Transverse colon (tissue), 4 donors: ENCODE measurements around the gene ZNF287. TPM values are rescaled to one million over a fixed set of nuclear protein-coding genes. Genes with fewer than 3 reads are reported as not detected.

Experiments
- DNase-seq: peaks from one replicate; pipeline ENCODE4 v3.0.0-alpha.2; 2019
- H3K27ac ChIP-seq, 4 donors: fragments of 200-600 bp; sonication (generic); 2 replicates each; pipeline ENCODE4 v1.5.1; 2016 to 2018; ENCODE audit warnings: inconsistent platforms in 4 of 4
- H3K27me3 ChIP-seq: fragments of 200-600 bp; sonication (generic); 2 replicates; pipeline ENCODE4 v1.5.1; 2017; ENCODE audit warnings: inconsistent platforms
- H3K36me3 ChIP-seq, 4 donors: fragments of 200-600 bp; sonication (generic); 2 replicates each; pipeline ENCODE4 v1.5.1; 2017 to 2019; ENCODE audit warnings: inconsistent platforms in 4 of 4
- H3K4me1 ChIP-seq, 4 donors: fragments of 200-600 bp; sonication (generic); 2 replicates each; pipeline ENCODE4 v1.5.1; 2017 to 2020; ENCODE audit warnings: inconsistent platforms in 4 of 4
- H3K4me3 ChIP-seq, 4 donors: fragments of 200-600 bp; sonication (generic); 1 replicate in 1 of 4; 2 replicates in 3 of 4; pipeline versions ENCODE4 v1.5.1 to v1.6.1; 2017 to 2019; ENCODE audit warnings: inconsistent platforms in 4 of 4
- H3K9me3 ChIP-seq, 2 donors: fragments of 200-600 bp; sonication (generic); 2 replicates each; pipeline ENCODE4 v1.5.1; 2017 to 2019; ENCODE audit warnings: inconsistent platforms in 2 of 2
- CTCF ChIP-seq, 5 experiments: fragments of 200-600 bp in 3 of 5; fragments of 450-650 bp in 2 of 5; sonication (generic) in 3 of 5; IDR thresholded peaks; 1 replicate in 2 of 5; 2 replicates in 3 of 5; pipeline ENCODE4 v1.5.1; 2016 to 2017; ENCODE audit warnings: antibody characterized with exemption in 5 of 5, inconsistent platforms in 3 of 5, mild to moderate bottlenecking in 2 of 5, moderate library complexity in 1 of 5
- EP300 ChIP-seq: sonication (generic); formaldehyde crosslinking; IDR thresholded peaks from one replicate; pipeline ENCODE4 v1.6.1; 2017; ENCODE audit warnings: antibody characterized with exemption, low read depth
- POLR2A ChIP-seq: fragments of 450-650 bp; IDR thresholded peaks from one replicate; pipeline ENCODE4 v1.6.1; 2016; ENCODE audit warnings: antibody characterized with exemption, mild to moderate bottlenecking, moderate library complexity
- POLR2AphosphoS5 ChIP-seq, 3 donors: sonication (generic); formaldehyde crosslinking; IDR thresholded peaks; one replicate each; pipeline ENCODE4 v1.6.1; 2016; ENCODE audit warnings: antibody characterized with exemption in 3 of 3
- WGBS, 2 donors: methylation state at CpG; one replicate each; pipeline ENCODE4 v1.1.5; 2018; ENCODE audit warnings: low coverage in 1 of 2; 5-methylcytosine and 5-hydroxymethylcytosine counted together
- in situ Hi-C, 4 donors: fragments of 200-750 bp; cut with MboI; loops; one replicate each; pipeline versions ENCODE4 v1.15.0 to v1.15.1; 2017; ENCODE audit warnings: low sequenced_read_pairs in 3 of 4, low pct_ligation_motif_present in 1 of 4, low pct_unique_long_range_greater_than_20kb in 1 of 4
- intact Hi-C: fragments of 100-400 bp; cut with DNase I; formaldehyde crosslinking; loops from one replicate; pipeline ENCODE4 v1.15.1; 2023; ENCODE audit warnings: low total_unique reads
- total RNA-seq, 4 donors: library from RNA; depleted of rRNA; stranded (reverse); fragments of >200 nt; gene quantifications; one replicate each; pipeline ENCODE4 v1.1.0, GENCODE V29; 2016

The ZNF287 gene
- total RNA-seq, result 1 to 10 TPM in 3 of 4 donors, not detected in 1; 2.5 to 5.2 (median 2.5) TPM

- Histone ChIP-seq H3K4me1 (peaks cover 0 to 9% (median 6%) of the 10 kb centered on the region in 4 donors), H3K36me3 (no peaks in the 10 kb centered on the region), H3K9me3 (no peaks in the 10 kb centered on the region), H3K27ac (peak within 1 kb of the TSS; percentile 50 to 76 (median 75)), H3K4me3 (peak within 1 kb of the TSS; percentile 38 to 77 (median 56)), H3K27me3 (no peaks in the 10 kb centered on the region)
- intact Hi-C loops, result no loop called here
- peak; percentile 94 for DNase-seq
- TF ChIP-seq POLR2A (no peak), POLR2AphosphoS5 (IDR thresholded peaks at IDR 0.05) (peak; percentile 37 to 61 (median 49)), CTCF (IDR thresholded peaks at IDR 0.05) (no peak), EP300 (no peak)
- WGBS, 2 donors, result 5% methylated on average over 43 of the region's 77 CpGs; no CpG with 5 or more reads in 1 of the 2 donors
- in situ Hi-C loops, result no loop called here
Observed at GRCh38 chr17:16568541-16569357, at the start of gene ZNF287. TSS of gene ZNF287 (minus strand) at chr17:16569204. CDS start at chr17:16567731, 1,473 bp downstream.

GRCh38 chr17:16617481-16618060 is 48.6 kb upstream of the ZNF287 start:
- no peaks in the 10 kb centered on the region for H3K27me3 ChIP-seq
- intact Hi-C loops, result no loop called here
- peaks cover 0 to 18% (median 0%) of the 10 kb centered on the region in 4 donors for H3K36me3 ChIP-seq
- H3K4me1 ChIP-seq, result no peaks in the 10 kb centered on the region
- in situ Hi-C loops, result no loop called here
- no peak for DNase-seq
- no peak overlapping the region for H3K27ac ChIP-seq
- TF ChIP-seq POLR2AphosphoS5 (IDR thresholded peaks at IDR 0.05) (no peak), CTCF (IDR thresholded peaks at IDR 0.05) (no peak), EP300 (no peak), POLR2A (no peak)
- WGBS, 2 donors, result 97 to 100% methylated on average over 9 to 45 of the region's 53 CpGs
- H3K4me3 ChIP-seq, result no peak overlapping the region
- H3K9me3 ChIP-seq, result peaks cover 55 to 60% of the 10 kb centered on the region in 2 donors

GRCh38 chr17:16599537-16599936 is 30.5 kb upstream of the ZNF287 start:
- no peak overlapping the region for H3K27ac ChIP-seq
- no peaks in the 10 kb centered on the region for H3K36me3 ChIP-seq
- no peaks in the 10 kb centered on the region for H3K27me3 ChIP-seq
- no peaks in the 10 kb centered on the region for H3K9me3 ChIP-seq
- TF ChIP-seq CTCF (IDR thresholded peaks at IDR 0.05) (no peak), EP300 (no peak), POLR2AphosphoS5 (IDR thresholded peaks at IDR 0.05) (no peak), POLR2A (no peak)
- in situ Hi-C loops (no loop called here), intact Hi-C loops (no loop called here)
- H3K4me3 ChIP-seq, result no peak overlapping the region
- no peak for DNase-seq
- H3K4me1 ChIP-seq, result no peaks in the 10 kb centered on the region
- WGBS, 2 donors, result 41% methylated on average over 5 of the region's 5 CpGs; no CpG with 5 or more reads in 1 of the 2 donors

DNA sequence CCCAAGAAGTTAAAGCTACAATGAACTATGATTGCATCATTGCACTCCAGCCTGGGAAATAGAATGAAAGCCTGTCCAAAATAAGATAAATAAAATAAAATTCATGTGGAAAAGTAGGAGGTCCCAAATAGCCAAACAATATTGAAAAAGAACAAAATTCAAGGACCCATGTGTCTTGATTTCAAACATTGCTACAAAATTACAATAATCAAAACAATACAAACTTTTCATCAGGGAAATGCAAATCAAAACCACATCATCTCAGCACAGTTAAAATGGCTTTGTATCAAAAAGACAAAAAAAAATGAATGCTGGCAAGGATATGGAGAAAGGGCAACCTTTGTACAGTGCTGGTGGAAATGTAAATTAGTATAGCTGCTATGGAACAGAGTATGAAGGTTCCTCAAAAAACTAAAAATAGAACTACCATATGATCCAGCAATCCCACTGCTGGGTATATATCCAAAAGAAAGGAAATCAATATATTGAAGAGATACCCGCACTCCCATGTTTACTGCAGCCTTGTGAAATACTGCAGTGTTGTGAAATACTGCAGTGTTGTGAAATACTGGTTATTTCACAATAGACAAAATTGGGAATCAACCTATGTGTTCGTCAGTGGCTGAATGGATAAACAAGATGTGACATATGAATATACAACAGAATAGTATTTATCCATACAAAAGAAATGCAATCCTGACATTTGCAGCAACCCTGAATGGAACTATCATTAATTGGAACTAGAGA is 24.5 kb upstream of the ZNF287 start:
- intact Hi-C loops, result no loop called here
- Histone ChIP-seq H3K9me3 (no peaks in the 10 kb centered on the region), H3K36me3 (no peaks in the 10 kb centered on the region), H3K27ac (no peak overlapping the region), H3K4me3 (no peak overlapping the region), H3K27me3 (peaks cover 20% of the 10 kb centered on the region), H3K4me1 (peaks cover 0 to 7% (median 6%) of the 10 kb centered on the region in 4 donors)
- no peak for DNase-seq
- WGBS, 2 donors, result 52% methylated on average over 2 of the region's 2 CpGs; no CpG with 5 or more reads in 1 of the 2 donors
- TF ChIP-seq EP300 (no peak), CTCF (IDR thresholded peaks at IDR 0.05) (no peak), POLR2AphosphoS5 (IDR thresholded peaks at IDR 0.05) (peak in 2 of 3 donors; percentile 38 to 54)
- in situ Hi-C loops, result no loop called here
